ENCODE measurements around the gene TNIK.

GRCh38 chr3:171485338-171485737, 25.1 kb upstream of the TNIK start:
- TF ChIP-seq POLR2A (IDR thresholded peaks at IDR 0.05; ENCODE audit: low read depth, low read length) (no peak), POLR2AphosphoS5 (IDR thresholded peaks at IDR 0.05; ENCODE audit: low read depth, low read length) (no peak), TAF1 (IDR thresholded peaks at IDR 0.05; ENCODE audit: borderline replicate concordance, low read depth, low read length) (no peak)

Measured in GM12892 (cell line).